IMR-90 (cell line): ENCODE results near the gene ANKRD11. TPM values are rescaled to one million over a fixed set of nuclear protein-coding genes. Genes with fewer than 3 reads are reported as not detected.
A peak's percentile ranks its signal among the peaks of the same experiment; 100 is the strongest.

ENCODE experiments used
- ATAC-seq: fragments of 200-7000 bp; cut with Tn5 transposase; 2 replicates; pipeline ENCODE4 v1.9.1; 2020; ENCODE audit warnings: low read depth, mild to moderate bottlenecking, moderate library complexity
- BruUV-seq: library from RNA; stranded (reverse); fragments of 400-500 nt; replicated peaks from 2 replicates; lab custom pipeline; 2021; lab: Mats Ljungman, UMichigan
- CTCF ChIA-PET: fragments of 300-600 bp; formaldehyde crosslinking; extraction: SDS; loops from one replicate; lab custom pipeline; 2021; ENCODE audit warnings: antibody characterized with exemption; lab: Yijun Ruan, JAX
- POLR2A ChIA-PET: fragments of 300-600 bp; sonication (Branson Sonifier 250); formaldehyde crosslinking; loops from one replicate; lab custom pipeline; 2022; ENCODE audit warnings: antibody characterized with exemption; ENCODE audit not compliant: unreplicated experiment; lab: Charles Lee
- DNase-seq: peaks from one replicate; pipeline ENCODE4 v3.0.0; 2013
- H2AFZ ChIP-seq: replicated peaks from 2 replicates; pipeline ENCODE3; 2013; ENCODE audit warnings: low read length, mild to moderate bottlenecking; ENCODE audit not compliant: poor library complexity
- H2AK5ac ChIP-seq: 2 replicates; pipeline ENCODE4 v1.6.1; 2013; ENCODE audit warnings: low read depth, low read length, inconsistent platforms
- H2AK9ac ChIP-seq: replicated peaks from 2 replicates; pipeline ENCODE3; 2013; ENCODE audit warnings: mild to moderate bottlenecking, low read depth, low read length, moderate library complexity; ENCODE audit not compliant: poor library complexity
- H2BK120ac ChIP-seq: 2 replicates; pipeline ENCODE4 v1.6.1; 2013; ENCODE audit warnings: low read depth, low read length, inconsistent platforms
- H2BK15ac ChIP-seq: 3 replicates; pipeline ENCODE4 v1.6.1; 2013; ENCODE audit warnings: low read depth, low read length, inconsistent platforms
- H2BK20ac ChIP-seq: 2 replicates; pipeline ENCODE4 v1.6.1; 2013; ENCODE audit warnings: low read depth, mild to moderate bottlenecking, inconsistent platforms, low read length, moderate library complexity
- H2BK5ac ChIP-seq: 2 replicates; pipeline ENCODE4 v1.6.1; 2013; ENCODE audit warnings: mild to moderate bottlenecking, low read depth, low read length, inconsistent platforms; ENCODE audit not compliant: poor library complexity, severe bottlenecking
- H3K14ac ChIP-seq: replicated peaks from 2 replicates; pipeline ENCODE4 v1.6.1; 2013; ENCODE audit warnings: low read depth, low read length, inconsistent platforms
- H3K18ac ChIP-seq: 2 replicates; pipeline ENCODE4 v1.6.1; 2013; ENCODE audit warnings: low read depth, low read length, control low read depth
- H3K23ac ChIP-seq: 2 replicates; pipeline ENCODE4 v1.6.1; 2013; ENCODE audit warnings: low read depth, low read length, inconsistent platforms
- H3K27ac ChIP-seq: 2 replicates; pipeline ENCODE4 v1.5.1; 2013; ENCODE audit warnings: mild to moderate bottlenecking, control low read depth, low read length; ENCODE audit not compliant: insufficient read depth
- H3K27me3 ChIP-seq: 2 replicates; pipeline ENCODE4 v1.6.1; 2013; ENCODE audit warnings: low read length; ENCODE audit not compliant: control insufficient read depth, insufficient read depth
- H3K36me3 ChIP-seq: 2 replicates; pipeline ENCODE4 v1.6.1; 2013; ENCODE audit warnings: low read length, mixed read lengths; ENCODE audit not compliant: control insufficient read depth, insufficient read depth
- H3K4ac ChIP-seq: 2 replicates; pipeline ENCODE4 v1.6.1; 2013; ENCODE audit warnings: low read depth, low read length, inconsistent platforms
- H3K4me1 ChIP-seq: 2 replicates; pipeline ENCODE4 v1.6.1; 2013; ENCODE audit warnings: low read length, mixed read lengths; ENCODE audit not compliant: control insufficient read depth, insufficient read depth
- H3K4me2 ChIP-seq: 2 replicates; pipeline ENCODE4 v1.6.1; 2013; ENCODE audit warnings: low read depth, mild to moderate bottlenecking, control low read depth, low read length, moderate library complexity
- H3K4me3 ChIP-seq: 2 replicates; pipeline ENCODE4 v1.5.1; 2013; ENCODE audit warnings: low read depth, mild to moderate bottlenecking, control low read depth, low read length, moderate library complexity; ENCODE audit not compliant: insufficient read depth
- H3K56ac ChIP-seq: 2 replicates; pipeline ENCODE4 v1.6.1; 2013; ENCODE audit warnings: low read length, inconsistent platforms; ENCODE audit not compliant: insufficient read depth; ENCODE audit errors: extremely low read depth
- H3K79me1 ChIP-seq, 2 experiments: 2 replicates each; pipeline ENCODE4 v1.6.1; 2013; ENCODE audit warnings: low read length in 2 of 2, inconsistent platforms in 1 of 2, low read depth in 1 of 2
- H3K9ac ChIP-seq: 2 replicates; pipeline ENCODE4 v1.6.1; 2013; ENCODE audit warnings: low read depth, low read length, control low read depth
- H3K9me1 ChIP-seq: 2 replicates; pipeline ENCODE4 v1.6.1; 2013; ENCODE audit warnings: low read length, inconsistent platforms; ENCODE audit not compliant: insufficient read depth
- H3K9me3 ChIP-seq: 2 replicates; pipeline ENCODE4 v1.6.1; 2013; ENCODE audit warnings: low read length; ENCODE audit not compliant: control insufficient read depth, insufficient read depth
- H4K20me1 ChIP-seq: 2 replicates; pipeline ENCODE4 v1.6.1; 2013; ENCODE audit warnings: low read length, inconsistent platforms; ENCODE audit not compliant: insufficient read depth
- H4K5ac ChIP-seq: 2 replicates; pipeline ENCODE4 v1.6.1; 2013; ENCODE audit warnings: mild to moderate bottlenecking, low read depth, low read length, control low read depth
- H4K8ac ChIP-seq, 2 experiments: 2 replicates each; pipeline ENCODE4 v1.6.1; 2013; ENCODE audit warnings: low read depth in 2 of 2, low read length in 2 of 2, control low read depth in 1 of 2, inconsistent platforms in 1 of 2
- H4K91ac ChIP-seq: 2 replicates; pipeline ENCODE4 v1.6.1; 2013; ENCODE audit warnings: low read depth, low read length, inconsistent platforms; ENCODE audit not compliant: insufficient read depth
- CEBPB ChIP-seq: IDR thresholded peaks from 2 replicates; pipeline ENCODE4 v1.6.1; 2012; ENCODE audit warnings: low read depth, low read length, improper control_type of control experiment
- FOS ChIP-seq: fragments of 150-350 bp; IDR thresholded peaks from 2 replicates; pipeline ENCODE4 v1.6.1; 2016; ENCODE audit warnings: low read depth, low read length
- MAFK ChIP-seq: IDR thresholded peaks from 2 replicates; pipeline ENCODE4 v1.6.1; 2012; ENCODE audit warnings: low read depth, low read length, improper control_type of control experiment
- MAZ ChIP-seq: IDR thresholded peaks from 2 replicates; pipeline ENCODE4 v1.6.1; 2012; ENCODE audit warnings: low read depth, mild to moderate bottlenecking, low read length, improper control_type of control experiment, moderate library complexity, borderline replicate concordance
- POLR2A ChIP-seq: IDR thresholded peaks from 2 replicates; pipeline ENCODE4 v1.6.1; 2012; ENCODE audit warnings: mild to moderate bottlenecking, low read depth, low read length
- RAD21 ChIP-seq: IDR thresholded peaks from 2 replicates; pipeline ENCODE4 v1.6.1; 2012; ENCODE audit warnings: low read length, improper control_type of control experiment
- RCOR1 ChIP-seq: IDR thresholded peaks from 2 replicates; pipeline ENCODE4 v1.6.1; 2012; ENCODE audit warnings: mild to moderate bottlenecking, low read length, improper control_type of control experiment; ENCODE audit not compliant: insufficient replicate concordance
- SMC3 ChIP-seq: fragments of 150-350 bp; IDR thresholded peaks from 2 replicates; pipeline ENCODE4 v1.6.1; 2016; ENCODE audit warnings: low read depth, mild to moderate bottlenecking, antibody characterized with exemption, low read length, moderate library complexity
- WGBS, 2 experiments: methylation state at CpG; one replicate each; pipeline versions ENCODE4 v1.1.5 to v1.1.7; 2013; ENCODE audit warnings: missing lambda C conversion rate in 2 of 2; ENCODE audit not compliant: insufficient read length in 1 of 2; ENCODE audit errors: extremely low coverage in 2 of 2; 5-methylcytosine and 5-hydroxymethylcytosine counted together
- dilution Hi-C: fragments of 300-500 bp; cut with HindIII; formaldehyde crosslinking; loops from one replicate; pipeline ENCODE4 v1.14.3; 2018; ENCODE audit warnings: low sequenced_read_pairs; ENCODE audit not compliant: unreplicated experiment
- in situ Hi-C: fragments of 300-500 bp; cut with MboI; formaldehyde crosslinking; loops from 3 replicates; pipeline ENCODE4 v1.14.3; 2019; ENCODE audit warnings: low sequenced_read_pairs, inconsistent platforms, mixed read lengths
- intact Hi-C: fragments of 100-400 bp; cut with micrococcal nuclease; formaldehyde crosslinking; loops from 2 replicates; pipeline ENCODE4 v1.10.0; 2022
- polyA plus RNA-seq, 3 experiments: library from polyadenylated mRNA; depleted of rRNA; stranded (reverse); fragments of >200 nt; gene quantifications; 2 replicates each; pipeline ENCODE4 v1.2.3, GENCODE V29; 2012; ENCODE audit warnings: low replicate concordance in 1 of 3
- total RNA-seq: library from RNA; depleted of rRNA; stranded (reverse); fragments of >200 nt; gene quantifications from 2 replicates; pipeline ENCODE4 v1.2.3, GENCODE V29; 2012
- TF ChIP-seq, protein P1 (sequence below): fragments of 150-350 bp; IDR thresholded peaks from 2 replicates; pipeline ENCODE4 v1.6.1; 2016; ENCODE audit warnings: low read depth, mild to moderate bottlenecking, low read length, moderate library complexity, borderline replicate concordance

The ANKRD11 gene
- total and polyA plus RNA-seq, 2 of the 4 experiments (the other 2 are of a cell fraction), result 46.8 to 71.9 TPM

DNA sequence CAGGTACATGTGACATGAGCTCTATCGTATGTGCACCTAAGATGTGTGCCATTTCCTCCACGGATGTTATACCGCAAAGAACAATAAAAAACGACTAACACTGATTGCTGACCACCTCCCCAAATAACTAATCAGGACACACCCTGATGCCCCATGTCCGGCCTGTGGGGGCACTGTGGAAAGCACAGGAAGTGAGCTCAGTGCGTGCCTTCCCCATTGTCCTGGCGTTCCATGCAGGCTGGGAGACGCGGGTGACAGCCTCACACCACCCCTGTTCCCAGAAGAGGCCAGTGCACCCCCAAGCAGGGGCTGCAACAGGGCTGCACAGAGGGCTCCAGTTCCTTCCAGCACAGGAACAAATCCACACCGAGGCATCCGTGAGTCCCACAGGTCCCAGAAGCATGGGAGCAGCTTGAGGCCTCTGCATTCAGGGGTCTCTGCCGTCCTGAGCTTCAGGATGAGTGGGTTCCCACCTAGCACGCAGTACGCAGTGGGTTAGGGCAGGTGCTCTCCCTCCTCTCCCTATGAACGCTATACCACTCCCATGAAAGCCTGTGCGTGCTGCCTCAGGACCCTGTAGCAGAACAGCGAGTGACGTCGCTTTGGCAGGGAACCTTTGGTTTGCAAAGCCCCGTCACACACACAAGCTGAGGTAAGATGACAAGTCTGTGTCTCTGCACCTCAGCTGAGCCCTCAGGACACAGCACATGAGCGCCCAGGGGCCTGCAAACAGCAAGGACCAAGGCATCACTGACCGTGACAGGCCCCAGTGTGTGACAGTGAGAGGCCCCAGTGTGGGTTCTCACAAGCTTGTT is 155.2 kb downstream of the ANKRD11 start:
- DNase-seq (no peak), ATAC-seq (no peak)
- no peak overlapping the region for H3K4me3 ChIP-seq
- no peak overlapping the region for H3K18ac ChIP-seq
- H4K20me1 ChIP-seq, result peaks cover 95% of the 10 kb centered on the region
- peak overlapping the region; percentile 1; the same call in 1 of the 2 replicates for H3K23ac ChIP-seq
- no peak overlapping the region for H4K91ac ChIP-seq
- peak overlapping the region; percentile 23 for H2AFZ ChIP-seq
- no peak overlapping the region for H2BK120ac ChIP-seq
- dilution Hi-C loops, result no loop called here
- TF ChIP-seq MAZ (no peak), RAD21 (no peak), SMC3 (no peak), POLR2A (no peak), CEBPB (no peak), RCOR1 (no peak), MAFK (no peak), FOS (no peak)
- TF ChIP-seq, protein P1, sequence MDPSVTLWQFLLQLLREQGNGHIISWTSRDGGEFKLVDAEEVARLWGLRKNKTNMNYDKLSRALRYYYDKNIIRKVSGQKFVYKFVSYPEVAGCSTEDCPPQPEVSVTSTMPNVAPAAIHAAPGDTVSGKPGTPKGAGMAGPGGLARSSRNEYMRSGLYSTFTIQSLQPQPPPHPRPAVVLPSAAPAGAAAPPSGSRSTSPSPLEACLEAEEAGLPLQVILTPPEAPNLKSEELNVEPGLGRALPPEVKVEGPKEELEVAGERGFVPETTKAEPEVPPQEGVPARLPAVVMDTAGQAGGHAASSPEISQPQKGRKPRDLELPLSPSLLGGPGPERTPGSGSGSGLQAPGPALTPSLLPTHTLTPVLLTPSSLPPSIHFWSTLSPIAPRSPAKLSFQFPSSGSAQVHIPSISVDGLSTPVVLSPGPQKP, result no peak
- H3K14ac ChIP-seq, result no peak overlapping the region
- peak overlapping the region; percentile 63 for H2AK9ac ChIP-seq
- H2BK15ac ChIP-seq, result no peak overlapping the region
- BruUV-seq, result no TSS peak
- intact Hi-C loops, result no loop called here
- H3K9ac ChIP-seq, result no peak overlapping the region
- H3K4me2 ChIP-seq, result no peak overlapping the region
- H3K4me1 ChIP-seq, result peaks cover 24% of the 10 kb centered on the region
- H4K5ac ChIP-seq, result no peak overlapping the region; the same call in 1 of the 2 replicates
- WGBS, 2 experiments, result 85% methylated on average over 5 of the region's 22 CpGs; no CpG with 5 or more reads in 1 of the 2 experiments
- H4K8ac ChIP-seq, result no peak overlapping the region
- H3K79me1 ChIP-seq, result peaks cover 5 to 88% of the 10 kb centered on the region in 2 experiments; a peak in 3 of 4 replicates
- H3K27me3 ChIP-seq, result no peaks in the 10 kb centered on the region
- no peak overlapping the region for H2BK20ac ChIP-seq
- peak overlapping the region; percentile 29; the same call in 1 of the 2 replicates for H2AK5ac ChIP-seq
- no peaks in the 10 kb centered on the region for H3K36me3 ChIP-seq
- peak overlapping the region; percentile 73; the same call in 1 of the 2 replicates for H3K27ac ChIP-seq
- POLR2A ChIA-PET, result no interaction called here
- in situ Hi-C loops, result loop anchor here (10.0 kb wide), 1 partner anchor 170 kb away; the partner anchor contains the start of gene SPG7
- CTCF ChIA-PET, result interaction anchor here (0.7 kb wide), 1 partner anchor 131 kb away, joined by 3 read pairs; no protein-coding TSS in a partner anchor
- H3K9me1 ChIP-seq, result peaks cover 31% of the 10 kb centered on the region
- H3K56ac ChIP-seq, result no peak overlapping the region
- no peak overlapping the region for H3K4ac ChIP-seq
- H3K9me3 ChIP-seq, result no peaks in the 10 kb centered on the region
- no peak overlapping the region for H2BK5ac ChIP-seq
